ENCODE data around the gene BRDT. TPM values are rescaled to one million over a fixed set of nuclear protein-coding genes. Genes with fewer than 3 reads are reported as not detected.

Gene BRDT
- total RNA-seq, 2 donors from 2014 or later: not detected

DNA sequence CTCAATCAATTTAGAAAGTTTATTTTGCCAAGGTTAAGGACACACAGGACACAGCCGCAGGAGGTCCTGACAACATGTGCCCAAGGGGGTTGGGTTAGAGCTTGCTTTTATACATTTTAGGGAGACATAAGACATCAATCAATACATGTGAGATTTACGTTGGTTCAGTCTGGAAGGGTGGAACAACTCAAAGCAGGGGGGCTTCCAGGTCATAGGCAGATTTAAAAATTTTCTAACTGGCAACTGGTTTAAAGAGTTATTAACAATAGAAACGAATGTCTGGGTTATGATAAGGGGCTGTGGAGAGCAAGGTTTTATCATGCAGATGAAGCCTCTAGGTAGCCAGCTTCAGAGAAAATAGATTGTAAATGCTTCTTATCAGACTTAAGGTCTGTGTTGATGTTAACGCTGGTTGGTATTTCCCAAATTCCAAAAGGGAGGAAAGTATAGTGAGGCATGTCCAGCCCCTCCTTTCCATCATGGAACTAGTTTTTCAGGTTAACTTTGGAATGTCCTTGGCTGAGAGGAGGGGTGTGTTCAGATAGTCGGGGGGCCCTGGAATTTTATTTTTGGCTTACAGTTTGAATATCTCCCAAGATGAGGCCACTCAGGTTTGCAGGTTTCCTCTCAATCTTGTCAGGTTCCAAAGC lies 32.3 kb upstream of the BRDT start:
- no peak for DNase-seq (ENCODE audit: low spot score)
- no peaks in the 10 kb centered on the region for H3K27me3 ChIP-seq
- TF ChIP-seq, protein P1, sequence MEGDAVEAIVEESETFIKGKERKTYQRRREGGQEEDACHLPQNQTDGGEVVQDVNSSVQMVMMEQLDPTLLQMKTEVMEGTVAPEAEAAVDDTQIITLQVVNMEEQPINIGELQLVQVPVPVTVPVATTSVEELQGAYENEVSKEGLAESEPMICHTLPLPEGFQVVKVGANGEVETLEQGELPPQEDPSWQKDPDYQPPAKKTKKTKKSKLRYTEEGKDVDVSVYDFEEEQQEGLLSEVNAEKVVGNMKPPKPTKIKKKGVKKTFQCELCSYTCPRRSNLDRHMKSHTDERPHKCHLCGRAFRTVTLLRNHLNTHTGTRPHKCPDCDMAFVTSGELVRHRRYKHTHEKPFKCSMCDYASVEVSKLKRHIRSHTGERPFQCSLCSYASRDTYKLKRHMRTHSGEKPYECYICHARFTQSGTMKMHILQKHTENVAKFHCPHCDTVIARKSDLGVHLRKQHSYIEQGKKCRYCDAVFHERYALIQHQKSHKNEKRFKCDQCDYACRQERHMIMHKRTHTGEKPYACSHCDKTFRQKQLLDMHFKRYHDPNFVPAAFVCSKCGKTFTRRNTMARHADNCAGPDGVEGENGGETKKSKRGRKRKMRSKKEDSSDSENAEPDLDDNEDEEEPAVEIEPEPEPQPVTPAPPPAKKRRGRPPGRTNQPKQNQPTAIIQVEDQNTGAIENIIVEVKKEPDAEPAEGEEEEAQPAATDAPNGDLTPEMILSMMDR (IDR thresholded peaks at IDR 0.05): no peak
- H3K4me1 ChIP-seq: no peaks in the 10 kb centered on the region
- no peak overlapping the region for H3K4me3 ChIP-seq
- no peaks in the 10 kb centered on the region for H3K36me3 ChIP-seq
- no peaks in the 10 kb centered on the region for H3K9me3 ChIP-seq
- no peak overlapping the region for H3K27ac ChIP-seq

DNA sequence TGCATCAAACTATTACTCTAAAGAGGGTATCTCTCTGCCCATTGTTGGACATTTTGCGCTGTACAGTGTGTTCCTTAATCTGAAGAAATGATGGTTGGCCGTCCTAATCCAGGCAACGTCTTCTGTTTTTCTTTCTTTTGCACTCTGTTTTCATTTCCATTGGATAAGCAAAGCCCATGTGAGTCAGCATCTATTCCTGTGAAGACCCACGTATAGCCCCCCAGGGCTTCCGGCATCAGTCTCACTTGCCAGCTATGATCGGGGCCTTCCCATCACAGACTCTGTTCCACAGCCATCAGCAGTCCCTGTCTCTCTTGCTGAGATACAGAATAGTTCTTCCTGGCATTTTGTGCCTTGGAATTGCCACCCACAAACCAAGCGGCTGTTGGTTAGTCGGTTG lies 29.2 kb upstream of the BRDT start:
- H3K4me1 ChIP-seq: no peaks in the 10 kb centered on the region
- TF ChIP-seq, protein P1 (IDR thresholded peaks at IDR 0.05): no peak
- no peak overlapping the region for H3K4me3 ChIP-seq
- H3K27me3 ChIP-seq: no peaks in the 10 kb centered on the region
- no peaks in the 10 kb centered on the region for H3K36me3 ChIP-seq
- no peak for DNase-seq (ENCODE audit: low spot score)
- H3K9me3 ChIP-seq: no peaks in the 10 kb centered on the region
- no peak overlapping the region for H3K27ac ChIP-seq

DNA sequence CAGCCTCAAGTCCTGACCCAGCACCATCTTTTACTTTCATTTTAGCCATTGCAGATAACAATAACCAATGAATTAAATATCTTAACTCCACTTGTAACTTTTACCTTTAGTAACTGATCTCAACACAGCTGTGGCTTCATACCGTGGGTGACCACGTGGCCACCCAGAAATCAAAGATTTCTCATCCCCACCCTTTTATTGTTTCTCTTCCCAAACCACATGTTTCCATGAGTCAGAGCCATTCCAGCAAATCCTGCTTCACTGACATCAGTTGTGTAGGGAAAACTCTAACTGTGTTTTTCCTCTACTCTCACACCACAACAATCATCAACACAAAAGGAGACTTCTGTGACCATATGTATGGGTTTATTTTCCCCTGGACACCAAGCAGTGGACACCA lies 25.1 kb upstream of the BRDT start:
- no peak overlapping the region for H3K27ac ChIP-seq
- H3K9me3 ChIP-seq: no peaks in the 10 kb centered on the region
- H3K4me3 ChIP-seq: no peak overlapping the region
- DNase-seq (ENCODE audit: low spot score): no peak
- no peaks in the 10 kb centered on the region for H3K27me3 ChIP-seq
- no peaks in the 10 kb centered on the region for H3K4me1 ChIP-seq
- TF ChIP-seq, protein P1 (IDR thresholded peaks at IDR 0.05): no peak
- H3K36me3 ChIP-seq: no peaks in the 10 kb centered on the region

DNA sequence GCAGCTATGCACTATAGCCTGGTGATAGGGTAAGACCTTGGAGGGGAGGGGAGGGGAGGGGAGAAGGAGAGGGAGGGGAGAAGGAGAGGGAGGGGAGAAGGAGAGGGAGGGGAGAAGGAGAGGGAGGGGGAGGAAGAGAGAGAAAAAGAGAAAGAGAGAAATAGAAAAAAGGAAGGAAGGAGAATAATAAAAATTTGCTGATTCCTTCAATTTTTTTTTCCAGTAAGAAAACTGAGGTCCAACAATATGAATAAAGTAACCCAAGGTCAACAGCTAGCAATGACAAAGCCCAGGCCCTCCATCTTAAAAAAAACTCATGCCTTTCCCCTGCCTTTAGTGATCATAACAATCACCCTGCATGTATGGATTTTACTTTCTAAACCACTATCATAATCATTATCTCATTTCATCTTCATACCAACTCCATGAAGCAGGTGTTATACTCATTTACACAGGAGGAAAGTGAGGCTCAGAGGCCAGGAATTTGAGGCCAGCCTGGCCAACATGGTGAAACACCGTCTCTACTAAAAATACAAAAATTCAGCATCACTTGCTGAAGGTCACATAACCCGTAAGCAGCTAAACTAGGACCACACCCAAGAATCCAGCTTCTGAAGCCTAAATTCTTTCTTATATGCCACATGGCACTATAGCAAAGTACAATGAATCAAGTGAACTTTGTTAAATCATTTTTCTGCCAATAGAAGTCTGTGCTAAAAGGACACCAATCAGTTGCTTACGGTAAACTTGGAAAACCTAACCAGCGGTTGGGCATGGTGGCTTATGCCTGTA lies 23.4 kb upstream of the BRDT start:
- TF ChIP-seq, protein P1 (IDR thresholded peaks at IDR 0.05): no peak

DNA sequence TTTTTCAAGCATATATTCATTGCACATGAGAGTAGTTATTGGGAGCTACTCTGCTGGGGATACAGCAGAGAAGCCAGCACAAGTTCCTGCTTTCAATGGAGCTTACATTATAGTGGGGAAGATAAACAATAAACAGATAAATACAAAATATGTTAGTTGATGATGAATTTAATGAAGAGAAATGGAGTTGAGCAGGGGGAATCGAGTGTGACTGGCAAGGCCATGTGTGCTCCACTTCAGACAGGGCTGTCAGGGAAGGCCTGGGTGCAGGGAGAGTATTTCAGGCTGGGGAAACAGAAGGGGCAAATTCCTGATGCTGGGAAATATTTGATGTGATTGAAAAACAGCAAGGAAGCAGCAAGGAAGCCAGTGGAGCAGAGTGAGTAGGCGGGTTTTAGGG lies 21.2 kb upstream of the BRDT start:
- Histone ChIP-seq H3K27ac (no peak overlapping the region), H3K27me3 (no peaks in the 10 kb centered on the region), H3K36me3 (no peaks in the 10 kb centered on the region), H3K4me1 (no peaks in the 10 kb centered on the region), H3K4me3 (no peak overlapping the region), H3K9me3 (no peaks in the 10 kb centered on the region)
- DNase-seq (ENCODE audit: low spot score): no peak
- TF ChIP-seq, protein P1 (IDR thresholded peaks at IDR 0.05): no peak

More for the DNA sequence above, 23.4 kb upstream of the BRDT start:
- Histone ChIP-seq H3K9me3 (no peaks in the 10 kb centered on the region), H3K4me1 (no peaks in the 10 kb centered on the region), H3K27ac (no peak overlapping the region), H3K4me3 (no peak overlapping the region), H3K27me3 (no peaks in the 10 kb centered on the region), H3K36me3 (no peaks in the 10 kb centered on the region)
- no peak for DNase-seq (ENCODE audit: low spot score)

All from right atrium auricular region (tissue), 2 donors.